Measurements from ENCODE around the gene SETBP1. TPM values are rescaled to one million over a fixed set of nuclear protein-coding genes. Genes with fewer than 3 reads are reported as not detected.

The SETBP1 gene
- polyA plus RNA-seq, 3 donors from 2014 or later = 1.2 to 4.3 TPM; not detected in 1

DNA sequence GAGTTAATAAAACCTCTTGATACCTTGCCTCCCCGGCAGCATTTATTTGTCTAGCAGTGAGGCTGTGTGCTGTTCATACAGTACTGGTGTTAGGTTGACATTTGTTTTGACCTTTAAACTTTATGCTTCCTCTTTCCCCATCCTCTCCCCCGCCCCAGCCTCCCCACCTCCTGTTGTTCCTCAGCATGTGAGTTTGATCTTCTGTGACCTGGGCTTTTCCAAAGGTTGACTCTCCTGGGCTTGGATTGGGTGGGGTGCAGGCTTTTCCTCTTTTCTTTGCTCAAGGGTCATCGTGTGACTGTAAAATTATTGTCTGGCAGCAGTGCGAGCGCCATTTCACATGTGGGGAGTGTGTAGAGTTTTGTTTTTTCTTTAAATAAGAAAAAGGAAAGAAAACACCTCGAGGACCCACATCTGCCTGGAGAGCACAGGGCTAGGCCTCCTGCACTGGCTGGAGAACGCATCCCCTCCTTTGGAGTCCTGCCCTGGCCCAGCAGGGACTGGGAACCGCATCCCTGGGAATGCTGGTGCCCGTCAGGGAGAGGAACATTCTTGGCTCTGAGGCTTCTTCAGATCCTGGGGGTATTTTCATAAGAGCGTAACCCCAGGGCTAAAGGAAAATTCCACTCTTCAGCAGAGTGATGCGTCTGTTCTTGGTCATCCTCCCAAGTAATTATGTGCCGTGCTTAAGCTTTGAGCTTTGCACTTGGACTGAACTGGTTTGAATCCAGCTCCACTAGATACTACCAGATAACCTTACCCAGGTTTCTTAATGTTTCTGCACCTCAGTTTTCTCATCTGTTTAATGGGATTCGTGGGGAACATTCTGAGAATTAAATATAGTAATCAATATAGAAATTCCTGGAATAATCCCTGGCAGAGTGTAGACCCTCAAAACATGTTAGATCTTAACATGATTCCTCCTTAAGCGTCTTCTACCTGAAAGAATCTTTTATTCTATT is 91.5 kb downstream of the SETBP1 start:
- H3K4me3 Mint-ChIP-seq = no peak overlapping the region
- peaks cover 0 to 5% (median 0%) of the 10 kb centered on the region in 3 donors for H3K27me3 Mint-ChIP-seq (ENCODE audit: low read depth in 3 of 3)
- DNase-seq = no peak
- no peaks in the 10 kb centered on the region for H3K9me3 Mint-ChIP-seq
- H3K36me3 Mint-ChIP-seq = peaks cover 0 to 8% (median 0%) of the 10 kb centered on the region in 3 donors
- peak overlapping the region in 1 of 6 donors; percentile 74 for H3K27ac Mint-ChIP-seq
- peaks cover 6 to 26% of the 10 kb centered on the region in 2 donors for H3K4me1 Mint-ChIP-seq

DNA sequence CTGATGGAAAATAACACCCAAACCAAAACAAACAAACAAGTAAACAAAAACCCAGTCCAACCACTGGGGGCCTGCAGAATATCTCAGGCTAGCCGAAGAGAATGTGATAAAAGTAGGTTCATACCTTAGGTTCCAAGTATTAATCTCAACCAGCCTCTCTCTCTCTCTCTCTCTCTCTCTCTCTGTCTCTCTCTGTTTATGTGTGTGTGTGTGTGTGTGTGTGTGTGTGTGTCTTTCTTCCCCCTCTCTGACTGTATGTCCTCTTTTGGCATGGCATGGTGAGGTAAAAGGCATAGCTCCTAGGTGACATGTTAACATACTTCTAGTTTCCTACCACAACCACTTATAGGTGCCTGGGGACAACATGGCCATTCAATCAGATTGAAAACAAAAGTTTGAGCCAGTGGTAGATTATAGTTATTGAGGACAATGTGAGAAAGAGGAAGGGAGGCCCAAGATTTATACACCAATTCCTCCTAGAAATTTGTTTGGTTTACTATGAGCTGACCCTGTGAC is 93.0 kb downstream of the SETBP1 start:
- DNase-seq = no peak
- peaks cover 0 to 5% (median 0%) of the 10 kb centered on the region in 3 donors for H3K27me3 Mint-ChIP-seq (ENCODE audit: low read depth in 3 of 3)
- H3K4me1 Mint-ChIP-seq = peaks cover 6 to 27% of the 10 kb centered on the region in 2 donors
- H3K9me3 Mint-ChIP-seq = no peaks in the 10 kb centered on the region
- H3K4me3 Mint-ChIP-seq = no peak overlapping the region
- peaks cover 0 to 11% (median 0%) of the 10 kb centered on the region in 3 donors for H3K36me3 Mint-ChIP-seq
- H3K27ac Mint-ChIP-seq = no peak overlapping the region

DNA sequence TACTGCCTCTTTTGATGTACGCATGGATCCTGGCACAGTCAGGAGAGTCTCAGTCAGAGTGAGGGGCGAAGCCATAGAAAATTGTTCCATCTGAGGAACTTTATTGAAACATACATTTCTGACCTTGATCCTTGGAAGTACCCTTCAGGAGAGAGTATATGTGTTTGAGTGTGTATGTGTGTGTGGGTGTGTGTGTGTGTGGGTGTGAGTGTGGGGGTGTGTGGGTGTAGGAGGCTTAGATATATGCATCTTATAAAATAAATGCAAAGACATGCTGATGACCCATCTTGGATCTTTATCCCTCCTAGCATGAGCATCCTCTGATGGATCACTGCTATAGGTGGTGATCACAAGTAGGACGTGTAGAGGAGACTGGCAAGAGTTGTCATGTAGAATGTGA is 93.5 kb downstream of the SETBP1 start:
- no peak overlapping the region for H3K27ac Mint-ChIP-seq
- H3K27me3 Mint-ChIP-seq (ENCODE audit: low read depth in 3 of 3) = peaks cover 0 to 5% (median 0%) of the 10 kb centered on the region in 3 donors
- no peaks in the 10 kb centered on the region for H3K9me3 Mint-ChIP-seq
- no peak for DNase-seq
- no peak overlapping the region for H3K4me3 Mint-ChIP-seq
- peaks cover 9 to 28% of the 10 kb centered on the region in 2 donors for H3K4me1 Mint-ChIP-seq
- H3K36me3 Mint-ChIP-seq = peaks cover 0 to 8% (median 0%) of the 10 kb centered on the region in 3 donors

DNA sequence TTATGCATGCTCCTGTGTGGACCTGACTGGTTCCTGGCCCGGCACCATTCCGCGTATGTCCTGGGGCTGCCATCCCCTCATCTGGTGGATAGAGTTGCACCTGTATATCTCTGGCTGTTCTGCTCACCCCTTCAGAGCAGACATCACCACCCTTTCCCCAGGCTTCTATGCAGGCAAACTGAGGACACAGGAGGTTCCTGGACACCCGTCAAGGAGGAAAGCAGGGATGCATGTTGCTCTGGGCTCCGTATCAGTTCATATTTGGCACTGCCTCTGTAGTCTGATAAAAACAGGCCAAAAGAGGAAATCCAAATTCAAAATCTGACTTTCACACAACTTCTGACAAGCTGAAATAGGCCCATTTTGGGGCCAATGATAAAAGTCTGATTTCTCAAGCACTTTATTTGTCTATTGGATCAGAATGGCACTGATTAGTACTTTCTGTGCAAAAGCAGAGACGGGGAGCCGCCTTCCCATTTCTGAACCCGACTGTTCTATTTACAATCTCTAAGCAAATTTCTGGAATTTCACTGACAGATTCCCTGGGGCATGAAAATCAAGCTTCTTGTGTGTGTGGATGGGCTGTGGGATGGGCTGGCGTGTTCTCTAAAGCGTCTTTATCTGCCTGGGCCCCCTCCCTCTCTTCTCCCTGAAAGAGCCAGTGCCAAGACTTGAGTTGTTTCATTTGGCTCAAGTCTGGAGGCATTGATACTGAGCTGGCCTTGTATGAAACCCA is 96.9 kb downstream of the SETBP1 start:
- DNase-seq = no peak
- H3K27me3 Mint-ChIP-seq (ENCODE audit: low read depth in 3 of 3) = peaks cover 0 to 5% (median 0%) of the 10 kb centered on the region in 3 donors
- no peak overlapping the region for H3K27ac Mint-ChIP-seq

DNA sequence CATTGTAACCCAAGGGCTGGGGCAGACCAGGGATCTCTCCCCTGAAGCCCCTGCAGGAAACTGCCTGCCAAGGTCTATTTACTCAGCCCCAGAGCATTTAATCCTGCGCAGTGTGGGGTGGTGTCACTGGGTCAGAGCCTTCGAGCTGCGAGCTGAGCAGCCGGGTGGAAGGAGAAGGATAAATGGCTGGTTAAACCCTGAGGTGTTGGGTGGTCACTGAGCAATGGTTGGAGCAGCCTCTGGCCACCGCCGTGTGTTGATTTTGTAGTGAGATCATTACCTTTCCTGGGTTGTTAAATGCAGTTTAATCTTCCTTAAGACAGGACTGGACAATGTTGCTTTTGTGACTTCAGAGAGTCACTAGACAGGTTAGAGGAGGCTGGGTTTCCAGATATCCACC is 98.1 kb downstream of the SETBP1 start:
- DNase-seq = no peak
- no peaks in the 10 kb centered on the region for H3K9me3 Mint-ChIP-seq
- no peak overlapping the region for H3K4me3 Mint-ChIP-seq
- no peaks in the 10 kb centered on the region for H3K27me3 Mint-ChIP-seq (ENCODE audit: low read depth in 3 of 3)
- H3K4me1 Mint-ChIP-seq = peaks cover 9 to 26% of the 10 kb centered on the region in 2 donors
- peaks cover 0 to 13% (median 0%) of the 10 kb centered on the region in 3 donors for H3K36me3 Mint-ChIP-seq
- no peak overlapping the region for H3K27ac Mint-ChIP-seq

More for the DNA sequence above, 96.9 kb downstream of the SETBP1 start:
- peaks cover 0 to 13% (median 0%) of the 10 kb centered on the region in 3 donors for H3K36me3 Mint-ChIP-seq
- no peak overlapping the region for H3K4me3 Mint-ChIP-seq
- no peaks in the 10 kb centered on the region for H3K9me3 Mint-ChIP-seq
- H3K4me1 Mint-ChIP-seq = peaks cover 11 to 28% of the 10 kb centered on the region in 2 donors

DNA sequence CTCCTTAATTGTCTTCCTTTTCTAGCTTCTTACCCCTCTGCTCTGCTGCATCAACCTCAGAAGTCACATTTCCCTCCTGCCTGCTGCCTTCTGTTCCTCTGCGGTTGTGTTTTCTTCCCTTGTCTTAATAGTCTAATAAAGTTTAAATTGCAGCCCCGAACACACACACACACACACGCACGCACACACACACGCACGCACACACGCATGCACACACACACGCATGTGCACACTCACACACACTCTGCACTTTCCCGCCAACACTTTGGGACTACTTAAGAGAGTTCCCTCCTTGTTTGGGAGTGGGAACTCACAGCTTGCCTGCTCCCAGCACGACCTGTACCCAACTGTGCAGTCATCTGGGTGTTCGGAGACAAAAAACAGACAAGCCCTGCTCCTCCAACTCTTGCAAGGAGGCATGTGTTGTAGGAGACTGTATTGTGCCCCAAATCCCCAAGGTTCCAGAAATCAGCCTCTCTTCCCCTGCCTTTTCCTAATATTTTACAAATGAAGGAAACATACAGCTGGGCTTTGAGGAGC is 99.1 kb downstream of the SETBP1 start:
- no peak overlapping the region for H3K27ac Mint-ChIP-seq
- no peaks in the 10 kb centered on the region for H3K27me3 Mint-ChIP-seq (ENCODE audit: low read depth in 3 of 3)
- H3K36me3 Mint-ChIP-seq = peaks cover 0 to 13% (median 0%) of the 10 kb centered on the region in 3 donors
- no peak overlapping the region for H3K4me3 Mint-ChIP-seq
- no peaks in the 10 kb centered on the region for H3K9me3 Mint-ChIP-seq
- DNase-seq = no peak
- peaks cover 8 to 16% of the 10 kb centered on the region in 2 donors for H3K4me1 Mint-ChIP-seq

DNA sequence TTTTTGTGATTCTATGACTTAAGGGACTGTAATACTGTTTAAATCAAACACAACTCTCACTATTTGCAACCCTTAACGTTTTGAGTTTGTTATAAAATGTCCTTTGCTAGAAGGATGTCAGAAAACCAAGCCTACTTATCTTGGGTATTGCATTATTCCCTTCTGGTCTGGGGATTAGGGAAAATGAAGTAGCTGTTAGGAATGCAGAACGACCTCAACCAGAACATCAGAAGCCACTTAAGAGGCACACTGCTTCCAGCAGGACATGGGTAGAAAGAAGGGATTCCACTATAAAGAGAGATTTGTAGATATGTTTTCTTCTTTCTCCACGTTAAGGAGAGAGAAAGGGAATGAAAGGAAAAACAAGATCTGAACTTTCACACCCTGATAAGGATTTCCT is 101.2 kb downstream of the SETBP1 start:
- DNase-seq = no peak
- H3K27me3 Mint-ChIP-seq (ENCODE audit: low read depth in 3 of 3) = no peaks in the 10 kb centered on the region
- H3K9me3 Mint-ChIP-seq = no peaks in the 10 kb centered on the region
- no peak overlapping the region for H3K4me3 Mint-ChIP-seq
- H3K27ac Mint-ChIP-seq = no peak overlapping the region
- peaks cover 12 to 27% of the 10 kb centered on the region in 2 donors for H3K4me1 Mint-ChIP-seq
- H3K36me3 Mint-ChIP-seq = peaks cover 0 to 13% (median 0%) of the 10 kb centered on the region in 3 donors

DNA sequence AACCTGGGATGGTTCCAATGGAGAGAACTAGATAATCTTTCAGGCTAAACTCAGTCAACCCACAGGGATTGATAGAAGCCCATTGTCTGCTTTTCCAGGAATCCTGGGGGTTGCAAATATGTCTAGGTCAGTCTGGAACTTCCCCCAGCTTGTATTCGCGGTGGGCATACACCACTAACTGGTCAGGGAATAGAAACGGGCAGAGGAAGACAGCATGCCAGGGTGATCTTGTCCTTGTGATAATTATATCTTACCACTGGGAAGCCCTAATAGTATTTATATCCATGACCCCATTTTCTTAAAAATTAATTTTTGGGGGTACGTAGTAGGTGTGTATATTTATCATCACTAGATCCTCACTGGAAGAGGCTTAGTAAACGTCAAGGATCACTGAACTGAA is 101.9 kb downstream of the SETBP1 start:
- H3K9me3 Mint-ChIP-seq = no peaks in the 10 kb centered on the region
- peaks cover 14 to 32% of the 10 kb centered on the region in 2 donors for H3K4me1 Mint-ChIP-seq
- peak overlapping the region in 1 of 6 donors; percentile 26 for H3K27ac Mint-ChIP-seq
- H3K4me3 Mint-ChIP-seq = no peak overlapping the region
- no peaks in the 10 kb centered on the region for H3K27me3 Mint-ChIP-seq (ENCODE audit: low read depth in 3 of 3)
- no peak for DNase-seq
- H3K36me3 Mint-ChIP-seq = peaks cover 0 to 13% (median 0%) of the 10 kb centered on the region in 3 donors

DNA sequence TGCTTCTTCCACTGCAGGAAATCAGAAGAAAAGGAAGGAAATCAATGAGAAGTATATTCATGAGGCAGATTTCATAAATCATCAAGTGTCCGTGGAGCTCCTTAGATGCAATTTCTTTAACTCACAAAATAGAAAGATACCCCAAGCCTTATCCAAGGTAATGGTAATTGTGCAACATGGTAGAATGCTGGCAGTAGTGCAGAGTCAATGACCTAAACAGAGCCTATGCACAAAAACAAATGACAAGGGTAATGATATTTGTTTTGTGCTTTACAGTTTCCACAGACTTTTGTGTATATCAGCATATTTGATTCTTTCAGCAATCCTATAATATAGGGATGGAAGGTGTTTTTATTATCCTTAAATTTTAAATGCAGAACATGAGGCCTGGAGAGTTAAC is 102.7 kb downstream of the SETBP1 start:
- H3K9me3 Mint-ChIP-seq = no peaks in the 10 kb centered on the region
- DNase-seq = no peak
- peaks cover 14 to 32% of the 10 kb centered on the region in 2 donors for H3K4me1 Mint-ChIP-seq
- no peaks in the 10 kb centered on the region for H3K27me3 Mint-ChIP-seq (ENCODE audit: low read depth in 3 of 3)
- peaks cover 0 to 11% (median 0%) of the 10 kb centered on the region in 3 donors for H3K36me3 Mint-ChIP-seq
- H3K4me3 Mint-ChIP-seq = no peak overlapping the region
- H3K27ac Mint-ChIP-seq = no peak overlapping the region

DNA sequence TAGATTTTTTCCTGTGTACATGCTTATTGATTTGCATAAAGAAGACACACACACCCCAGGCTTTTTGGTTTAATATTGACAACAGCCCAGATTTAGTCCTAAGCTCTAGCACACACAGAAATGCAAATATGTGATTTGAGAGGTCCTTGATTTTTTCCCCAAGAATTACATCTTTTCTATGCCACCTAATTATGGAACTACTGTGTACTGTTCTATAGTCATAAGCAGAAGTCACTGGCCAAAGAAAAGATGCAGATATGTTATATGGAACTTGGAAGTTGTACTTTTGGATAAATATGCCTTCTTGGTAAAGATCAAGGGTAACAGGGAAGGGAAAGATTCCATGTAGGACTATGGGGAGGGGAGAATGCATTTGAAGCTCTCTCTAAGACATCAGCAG is 105.6 kb downstream of the SETBP1 start:
- Mint-ChIP-seq H3K4me3 (peak overlapping the region in 4 of 5 donors; percentile 49 to 82 (median 76)), H3K9me3 (no peaks in the 10 kb centered on the region), H3K27me3 (ENCODE audit: low read depth in 3 of 3) (no peaks in the 10 kb centered on the region), H3K27ac (peak overlapping the region in 4 of 6 donors; percentile 12 to 78 (median 74)), H3K4me1 (peaks cover 6 to 15% of the 10 kb centered on the region in 2 donors), H3K36me3 (peaks cover 0 to 5% (median 3%) of the 10 kb centered on the region in 3 donors)
- no peak for DNase-seq

DNA sequence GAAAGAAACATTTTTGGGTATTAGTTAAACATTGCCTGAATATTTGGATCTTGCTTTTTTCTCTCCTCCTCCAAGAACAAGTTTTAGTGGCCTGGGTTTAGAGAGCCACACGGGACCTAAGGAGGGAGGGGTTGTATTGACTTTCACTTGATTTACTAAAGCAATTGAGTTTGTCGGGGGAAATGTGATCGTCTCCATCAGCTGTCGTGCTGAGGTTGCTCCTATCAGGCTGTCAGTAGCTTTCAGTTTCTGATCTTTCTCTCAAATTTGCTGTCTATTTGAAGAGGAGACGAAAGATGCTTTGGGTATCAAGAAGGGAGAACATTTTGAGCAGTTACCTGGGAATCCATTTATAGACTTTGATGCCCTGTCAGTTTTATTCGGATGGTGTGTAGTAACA is 106.0 kb downstream of the SETBP1 start:
- peaks cover 0 to 4% (median 3%) of the 10 kb centered on the region in 3 donors for H3K36me3 Mint-ChIP-seq
- H3K4me3 Mint-ChIP-seq = peak overlapping the region; percentile 50 to 82 (median 74)
- H3K9me3 Mint-ChIP-seq = no peaks in the 10 kb centered on the region
- H3K4me1 Mint-ChIP-seq = peaks cover 6 to 15% of the 10 kb centered on the region in 2 donors
- H3K27ac Mint-ChIP-seq = peak overlapping the region; percentile 12 to 78 (median 71)
- peak in 1 of 3 donors; percentile 26 for DNase-seq
- peaks cover 0 to 1% (median 0%) of the 10 kb centered on the region in 3 donors for H3K27me3 Mint-ChIP-seq (ENCODE audit: low read depth in 3 of 3)

DNA sequence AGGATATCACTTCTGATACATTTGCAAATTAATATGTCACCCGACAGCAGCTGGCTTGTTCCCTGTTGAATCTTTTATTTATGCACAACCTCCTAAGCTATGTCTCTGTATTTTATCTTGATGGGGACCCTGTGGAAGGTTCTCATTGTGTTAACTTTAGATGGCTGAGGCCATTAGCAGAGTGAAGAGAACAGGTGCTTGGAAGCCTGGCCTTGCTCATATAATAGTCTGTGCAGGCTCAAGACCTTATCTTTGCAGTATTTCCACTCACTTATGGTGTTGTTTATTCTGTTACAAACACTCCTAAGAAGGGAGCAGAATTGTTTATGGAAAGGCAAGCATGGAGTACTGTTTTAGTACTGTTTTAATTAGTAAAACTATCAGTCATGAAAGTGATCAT is 107.6 kb downstream of the SETBP1 start:
- peaks cover 6 to 15% of the 10 kb centered on the region in 2 donors for H3K4me1 Mint-ChIP-seq
- peaks cover 0 to 1% (median 0%) of the 10 kb centered on the region in 3 donors for H3K27me3 Mint-ChIP-seq (ENCODE audit: low read depth in 3 of 3)
- H3K36me3 Mint-ChIP-seq = peaks cover 0 to 3% (median 0%) of the 10 kb centered on the region in 3 donors
- peak overlapping the region in 1 of 6 donors; percentile 6 for H3K27ac Mint-ChIP-seq
- no peak overlapping the region for H3K4me3 Mint-ChIP-seq
- H3K9me3 Mint-ChIP-seq = no peaks in the 10 kb centered on the region
- DNase-seq = no peak

DNA sequence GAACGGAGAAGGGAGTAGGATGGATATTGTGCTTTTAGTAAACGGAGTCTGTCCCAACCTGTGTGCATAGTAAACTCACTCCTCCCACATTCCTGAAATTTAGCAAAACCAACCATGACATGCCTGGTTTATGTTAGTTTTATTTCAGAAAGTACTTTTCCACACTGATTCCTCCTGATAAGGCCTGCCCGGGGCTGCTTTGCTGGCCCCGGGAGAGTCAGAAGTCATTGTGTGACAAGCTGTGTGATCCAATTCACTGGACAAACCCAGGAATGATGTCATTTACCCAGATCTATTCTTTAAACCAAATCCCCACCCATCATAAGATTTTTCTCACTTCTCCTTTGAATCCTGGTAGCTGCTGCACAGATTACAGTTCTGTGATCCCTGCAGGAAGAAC is 109.0 kb downstream of the SETBP1 start:
- Mint-ChIP-seq H3K27ac (no peak overlapping the region), H3K27me3 (ENCODE audit: low read depth in 3 of 3) (peaks cover 0 to 1% (median 0%) of the 10 kb centered on the region in 3 donors)
- no peak for DNase-seq

More for the DNA sequence above, 109.0 kb downstream of the SETBP1 start:
- Mint-ChIP-seq H3K4me1 (peaks cover 6 to 15% of the 10 kb centered on the region in 2 donors), H3K36me3 (peaks cover 0 to 3% (median 0%) of the 10 kb centered on the region in 3 donors), H3K4me3 (no peak overlapping the region), H3K9me3 (no peaks in the 10 kb centered on the region)

Measured in immature natural killer cell (primary cell).